Endothelial cell of umbilical vein (primary cell): Measurements from ENCODE around the gene LPP. TPM values are rescaled to one million over a fixed set of nuclear protein-coding genes. Genes with fewer than 3 reads are reported as not detected.

Experiments
- BruUV-seq: library from RNA; stranded (reverse); fragments of 400-500 nt; replicated peaks from 2 replicates; lab custom pipeline; 2021; lab: Mats Ljungman, UMichigan
- CTCF ChIA-PET: fragments of 300-600, 350-600 bp; sonication (Branson Sonifier 250); formaldehyde crosslinking; loops from one replicate; lab custom pipeline; 2021; ENCODE audit warnings: antibody characterized with exemption, inconsistent platforms; lab: Charles Lee
- POLR2A ChIA-PET: fragments of 300-600, 350-600 bp; sonication (Branson Sonifier 250); formaldehyde crosslinking; loops from one replicate; lab custom pipeline; 2021; ENCODE audit warnings: antibody characterized with exemption, inconsistent platforms; lab: Charles Lee
- DNase-seq: peaks from one replicate; pipeline ENCODE4 v3.0.0-alpha.2; 2011; ENCODE audit warnings: low read depth, low spot score
- FAIRE-seq: peaks from 2 replicates; lab custom pipeline; 2011; peaks lifted over from hg19 to GRCh38; lab: Jason Lieb, UNC
- H2AFZ ChIP-seq: 2 replicates; pipeline ENCODE4 v1.6.0; 2012; ENCODE audit warnings: low read depth, low read length, control low read depth, inconsistent platforms
- H3K27ac ChIP-seq: 2 replicates; pipeline ENCODE4 v1.5.1; 2011; ENCODE audit warnings: low read depth, mild to moderate bottlenecking, control low read depth, low read length, moderate library complexity; ENCODE audit not compliant: insufficient read depth
- H3K27me3 ChIP-seq, 2 experiments: 2 replicates each; pipeline versions ENCODE4 v1.6.0 to v1.6.1; 2011; ENCODE audit warnings: low read length in 2 of 2, mixed read lengths in 1 of 2; ENCODE audit not compliant: control insufficient read depth in 2 of 2, insufficient read depth in 2 of 2
- H3K36me3 ChIP-seq, 2 experiments: 2 replicates in 1 of 2; 3 replicates in 1 of 2; pipeline ENCODE4 v1.5.1; 2011; ENCODE audit warnings: low read length in 2 of 2, mild to moderate bottlenecking in 1 of 2, moderate library complexity in 1 of 2; ENCODE audit not compliant: control insufficient read depth in 2 of 2, insufficient read depth in 2 of 2; ENCODE audit errors: extremely low read depth in 1 of 2
- H3K4me1 ChIP-seq: 3 replicates; pipeline ENCODE4 v1.5.1; 2011; ENCODE audit warnings: mild to moderate bottlenecking, low read length; ENCODE audit not compliant: control insufficient read depth, insufficient read depth; ENCODE audit errors: extremely low read depth
- H3K4me2 ChIP-seq: 2 replicates; pipeline ENCODE4 v1.6.1; 2011; ENCODE audit warnings: low read length, control low read depth, mixed read lengths; ENCODE audit not compliant: insufficient read depth
- H3K4me3 ChIP-seq, 3 experiments: fragments of 200-600 bp in 1 of 3; sonication (generic), shearing (Covaris generic) in 1 of 3; replicated peaks in 1 of 3; 2 replicates each; pipeline ENCODE4 v1.5.1; 2011 to 2016; ENCODE audit warnings: control low read depth in 3 of 3, low read length in 3 of 3, mild to moderate bottlenecking in 2 of 3, inconsistent platforms in 1 of 3, low read depth in 1 of 3, moderate library complexity in 1 of 3; ENCODE audit not compliant: insufficient read depth in 1 of 3
- H3K79me2 ChIP-seq: 2 replicates; pipeline ENCODE4 v1.6.0; 2012; ENCODE audit warnings: low read length, inconsistent platforms; ENCODE audit not compliant: control insufficient read depth, insufficient read depth
- H3K9ac ChIP-seq: replicated peaks from 2 replicates; pipeline ENCODE3; 2011; ENCODE audit warnings: low read length, control low read depth; ENCODE audit not compliant: insufficient read depth; ENCODE audit errors: extremely low read depth
- H3K9me1 ChIP-seq: replicated peaks from 3 replicates; pipeline ENCODE4 v1.6.0; 2011; ENCODE audit warnings: mild to moderate bottlenecking, low read length; ENCODE audit not compliant: control insufficient read depth, insufficient read depth; ENCODE audit errors: extremely low read depth
- H3K9me3 ChIP-seq: replicated peaks from 2 replicates; pipeline ENCODE4 v1.5.1; 2012; ENCODE audit warnings: low read length, inconsistent platforms; ENCODE audit not compliant: control insufficient read depth, insufficient read depth
- H4K20me1 ChIP-seq: replicated peaks from 2 replicates; pipeline ENCODE3; 2011; ENCODE audit warnings: mild to moderate bottlenecking, low read length; ENCODE audit not compliant: control insufficient read depth, insufficient read depth; ENCODE audit errors: extremely low read depth
- CTCF ChIP-seq, 2 donors: IDR thresholded peaks; 1 replicate in 1 of 2; 2 replicates in 1 of 2; pipeline ENCODE4 v1.5.1; 2011; ENCODE audit warnings: low read length in 2 of 2, mild to moderate bottlenecking in 2 of 2, moderate library complexity in 2 of 2, control low read depth in 1 of 2, inconsistent platforms in 1 of 2, low read depth in 1 of 2; ENCODE audit not compliant: insufficient read depth in 1 of 2; ENCODE audit errors: extremely low read depth in 1 of 2
- EZH2 ChIP-seq: IDR thresholded peaks from 2 replicates; pipeline ENCODE4 v1.6.1; 2012; ENCODE audit warnings: borderline replicate concordance, low read depth, mild to moderate bottlenecking, moderate library complexity, low read length, inconsistent platforms; ENCODE audit not compliant: severe bottlenecking
- FOS ChIP-seq: IDR thresholded peaks from 2 replicates; pipeline ENCODE4 v1.6.1; 2011; ENCODE audit warnings: mild to moderate bottlenecking, low read length, moderate library complexity, borderline replicate concordance; ENCODE audit not compliant: insufficient read depth
- GATA2 ChIP-seq: IDR thresholded peaks from 2 replicates; pipeline ENCODE4 v1.7.0; 2011; ENCODE audit warnings: low read depth, mild to moderate bottlenecking, moderate library complexity, mixed read lengths, low read length; ENCODE audit not compliant: insufficient read length, insufficient read depth
- JUN ChIP-seq: IDR thresholded peaks from 2 replicates; pipeline ENCODE4 v1.6.1; 2011; ENCODE audit warnings: borderline replicate concordance, low read depth; ENCODE audit not compliant: insufficient read length, insufficient read depth
- MAX ChIP-seq: IDR thresholded peaks from 2 replicates; pipeline ENCODE4 v1.6.1; 2011; ENCODE audit not compliant: insufficient read depth, insufficient read length
- MYC ChIP-seq: IDR thresholded peaks from one replicate; pipeline ENCODE4 v1.6.1; 2011; ENCODE audit warnings: mild to moderate bottlenecking, low read depth, low read length
- POLR2A ChIP-seq: IDR thresholded peaks from 2 replicates; pipeline ENCODE4 v1.6.1; 2012; ENCODE audit warnings: low read depth, mild to moderate bottlenecking, control low read depth, low read length
- POLR2AphosphoS5 ChIP-seq: IDR thresholded peaks from 2 replicates; pipeline ENCODE4 v1.6.1; 2012; ENCODE audit warnings: low read depth, mild to moderate bottlenecking, control low read depth, low read length, moderate library complexity; ENCODE audit not compliant: insufficient read depth
- dilution Hi-C: fragments of 300-500 bp; cut with MboI; formaldehyde crosslinking; loops from one replicate; pipeline ENCODE4 v1.15.0; 2019; ENCODE audit warnings: low sequenced_read_pairs; ENCODE audit not compliant: extremely low pct_ligation_motif_present
- intact Hi-C: fragments of 100-400 bp; cut with micrococcal nuclease; formaldehyde crosslinking; loops from one replicate; pipeline ENCODE4 v1.10.0; 2022
- polyA plus RNA-seq, 4 experiments: library from polyadenylated mRNA; depleted of rRNA in 3 of 4; stranded (reverse) in 3 of 4; unstranded in 1 of 4; fragments of >200 nt; gene quantifications; 2 replicates each; pipeline versions ENCODE4 v1.2.1 to v1.2.3, GENCODE V29; 2011 to 2012; ENCODE audit warnings: missing spikeins in 1 of 4
- total RNA-seq: library from RNA; stranded (reverse); gene quantifications from 2 replicates; pipeline ENCODE4 v1.2.3, GENCODE V29; 2021

The LPP gene
- total and polyA plus RNA-seq, 2 donors (not counting 3 experiments of a cell fraction or from before 2014, with no cell fraction given) = 16.9 to 153 TPM

- no peak for DNase-seq
- Histone ChIP-seq H3K4me3 (no peak overlapping the region), H3K27ac (no peak overlapping the region), H3K79me2 (peaks cover 2% of the 10 kb centered on the region), H3K36me3 (no peaks in the 10 kb centered on the region), H2AFZ (no peak overlapping the region), H3K9ac (no peak overlapping the region), H3K27me3 (no peaks in the 10 kb centered on the region), H3K9me1 (peaks cover 6% of the 10 kb centered on the region), H3K9me3 (no peaks in the 10 kb centered on the region), H4K20me1 (no peaks in the 10 kb centered on the region), H3K4me2 (no peak overlapping the region), H3K4me1 (no peaks in the 10 kb centered on the region)
- BruUV-seq = no TSS peak
- ChIA-PET CTCF (interaction anchor here (1.3 kb wide), 1 partner anchor 15 kb away, joined by 3 read pairs; no protein-coding TSS in a partner anchor), POLR2A (no interaction called here)
- dilution Hi-C loops = no loop called here
- no peak for FAIRE-seq
- intact Hi-C loops = no loop called here
- TF ChIP-seq MYC = no peak
- no peak for TF ChIP-seq POLR2A
- TF ChIP-seq EZH2 = no peak
- TF ChIP-seq JUN = no peak
- no peak for TF ChIP-seq MAX
- TF ChIP-seq POLR2AphosphoS5 = no peak
- no peak for TF ChIP-seq GATA2
- TF ChIP-seq CTCF (IDR thresholded peaks at IDR 0.05; ENCODE audit: extremely low read depth in 1 of 2, insufficient read depth in 1 of 2, low read depth in 1 of 2, low read length in 2 of 2) = no peak
- TF ChIP-seq FOS = no peak
These were observed 155.7 kb downstream of the LPP start for GRCh38 chr3:188309437-188310269.
